PC-9 (cell line): Measurements from ENCODE around the gene CDHR5.

Experiments used
- EZH2 ChIP-seq: fragments of 200-600 bp; sonication (generic); IDR thresholded peaks from 2 replicates; pipeline ENCODE4 v1.8.0; 2017; ENCODE audit warnings: antibody characterized with exemption, low read depth
- TF ChIP-seq, protein P1 (sequence below): fragments of 200-600 bp; sonication (generic); conservative IDR thresholded peaks from 2 replicates; pipeline ENCODE4 v1.6.1; 2017; ENCODE audit warnings: mixed run types, antibody characterized with exemption, mild to moderate bottlenecking, moderate library complexity

DNA sequence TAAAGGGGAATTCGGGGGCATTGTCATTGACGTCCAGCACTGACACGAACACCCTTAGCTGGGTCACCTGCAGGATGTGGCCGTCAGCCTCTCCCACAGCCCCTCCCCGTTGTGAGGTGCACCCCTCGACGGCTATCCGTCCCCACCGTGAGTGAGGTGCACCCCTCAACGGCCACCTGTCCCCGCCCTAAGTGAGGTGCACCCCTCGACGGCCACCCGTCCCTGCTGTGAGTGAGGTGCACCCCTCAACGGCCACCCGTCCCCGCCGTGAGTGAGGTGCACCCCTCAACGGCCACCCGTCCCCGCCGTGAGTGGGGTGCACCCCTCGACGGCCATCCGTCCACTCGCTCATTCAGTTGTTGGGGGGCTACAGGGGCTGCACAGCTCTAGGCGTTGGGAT is 2.9 kb downstream of the CDHR5 start:
- TF ChIP-seq, protein P1, sequence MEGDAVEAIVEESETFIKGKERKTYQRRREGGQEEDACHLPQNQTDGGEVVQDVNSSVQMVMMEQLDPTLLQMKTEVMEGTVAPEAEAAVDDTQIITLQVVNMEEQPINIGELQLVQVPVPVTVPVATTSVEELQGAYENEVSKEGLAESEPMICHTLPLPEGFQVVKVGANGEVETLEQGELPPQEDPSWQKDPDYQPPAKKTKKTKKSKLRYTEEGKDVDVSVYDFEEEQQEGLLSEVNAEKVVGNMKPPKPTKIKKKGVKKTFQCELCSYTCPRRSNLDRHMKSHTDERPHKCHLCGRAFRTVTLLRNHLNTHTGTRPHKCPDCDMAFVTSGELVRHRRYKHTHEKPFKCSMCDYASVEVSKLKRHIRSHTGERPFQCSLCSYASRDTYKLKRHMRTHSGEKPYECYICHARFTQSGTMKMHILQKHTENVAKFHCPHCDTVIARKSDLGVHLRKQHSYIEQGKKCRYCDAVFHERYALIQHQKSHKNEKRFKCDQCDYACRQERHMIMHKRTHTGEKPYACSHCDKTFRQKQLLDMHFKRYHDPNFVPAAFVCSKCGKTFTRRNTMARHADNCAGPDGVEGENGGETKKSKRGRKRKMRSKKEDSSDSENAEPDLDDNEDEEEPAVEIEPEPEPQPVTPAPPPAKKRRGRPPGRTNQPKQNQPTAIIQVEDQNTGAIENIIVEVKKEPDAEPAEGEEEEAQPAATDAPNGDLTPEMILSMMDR = no peak
- no peak for TF ChIP-seq EZH2
